HG02571 (cell line): Measurements from ENCODE around the gene AGRP.
"Not testable (repeated sequence)": the region's sequence is repeated elsewhere in the genome, so short reads cannot be mapped to it uniquely, and the experiment has no call there.

Source experiments
- ATAC-seq: cut with Tn5 transposase; IDR thresholded peaks from one replicate; pipeline ENCODE4 v1.9.1; 2021; ENCODE audit warnings: mild to moderate bottlenecking, moderate library complexity; ENCODE audit not compliant: unreplicated experiment

Gene AGRP

GRCh38 chr16:67504031-67505021 is 21.0 kb upstream of the AGRP start:
- ATAC-seq: no peak

GRCh38 chr16:67499106-67499505 is 15.8 kb upstream of the AGRP start:
- no peak for ATAC-seq

GRCh38 chr16:67490335-67491096 is 7.2 kb upstream of the AGRP start:
- no peak for ATAC-seq

- ATAC-seq: no peak
These were observed 6.2 kb upstream of the AGRP start for GRCh38 chr16:67489401-67490083.

GRCh38 chr16:67487561-67487960 is 4.2 kb upstream of the AGRP start:
- ATAC-seq: not testable (repeated sequence)

GRCh38 chr16:67486805-67487204 is 3.5 kb upstream of the AGRP start:
- ATAC-seq: no peak

- no peak for ATAC-seq
These were observed 581 bp upstream of the AGRP start for GRCh38 chr16:67483731-67484525.

- ATAC-seq: no peak
These were observed 968 bp downstream of the AGRP start for GRCh38 chr16:67482233-67482924.

- peak; percentile 6 for ATAC-seq
These were observed 1.6 kb downstream of the AGRP start for GRCh38 chr16:67481561-67482232.

GRCh38 chr16:67480833-67481560 is 2.4 kb downstream of the AGRP start, which contains the start of gene ATP6V0D1:
Gene ATP6V0D1, minus strand, starts transcription at chr16:67481157. Its CDS starts 71 bp downstream, at chr16:67481086.
- peak; percentile 96 for ATAC-seq

GRCh38 chr16:67477960-67478554 is 5.3 kb downstream of the AGRP start:
- ATAC-seq: no peak

GRCh38 chr16:67474551-67475455 is 8.5 kb downstream of the AGRP start:
- ATAC-seq: no peak

GRCh38 chr16:67471758-67472384 is 11.5 kb downstream of the AGRP start:
- no peak for ATAC-seq

GRCh38 chr16:67470359-67470758 is 13.0 kb downstream of the AGRP start:
- no peak for ATAC-seq

- no peak for ATAC-seq
These were observed 14.6 kb downstream of the AGRP start for GRCh38 chr16:67468731-67469130.

- no peak for ATAC-seq
These were observed 16.8 kb downstream of the AGRP start for GRCh38 chr16:67466581-67466980.

GRCh38 chr16:67464565-67464964 is 18.8 kb downstream of the AGRP start:
- no peak for ATAC-seq
